IPS DF 6.9 (cell line): ENCODE measurements around the gene RBFOX2.
"Not testable (repeated sequence)": the region's sequence is repeated elsewhere in the genome, so short reads cannot be mapped to it uniquely, and the experiment has no call there.

Experiments
- DNase-seq: peaks from one replicate; pipeline ENCODE4 v3.0.0-alpha.2; 2013; ENCODE audit warnings: low read depth, low spot score
- H3K27ac ChIP-seq: one replicate; pipeline ENCODE4 v1.5.1; 2013; ENCODE audit warnings: low read length, control low read depth
- H3K27me3 ChIP-seq: 2 replicates; pipeline ENCODE4 v1.6.1; 2013; ENCODE audit warnings: mild to moderate bottlenecking, low read length; ENCODE audit not compliant: control insufficient read depth, insufficient read depth
- H3K36me3 ChIP-seq: 2 replicates; pipeline ENCODE4 v1.6.1; 2013; ENCODE audit warnings: low read length; ENCODE audit not compliant: control insufficient read depth, insufficient read depth
- H3K4me1 ChIP-seq: 2 replicates; pipeline ENCODE4 v1.6.1; 2013; ENCODE audit warnings: low read length; ENCODE audit not compliant: control insufficient read depth, insufficient read depth
- H3K4me3 ChIP-seq: 2 replicates; pipeline ENCODE4 v1.5.1; 2013; ENCODE audit warnings: mild to moderate bottlenecking, low read length
- H3K9me3 ChIP-seq: 2 replicates; pipeline ENCODE4 v1.6.1; 2013; ENCODE audit warnings: low read length, inconsistent platforms; ENCODE audit not compliant: control insufficient read depth, insufficient read depth
- WGBS: extraction: QIAGEN DNeasy Blood & Tissue Kit; methylation state at CpG from one replicate; pipeline ENCODE4 v1.1.7; 2013; ENCODE audit warnings: mixed read lengths, missing lambda C conversion rate; ENCODE audit not compliant: insufficient read length, insufficient coverage; 5-methylcytosine and 5-hydroxymethylcytosine counted together

Gene RBFOX2

DNA sequence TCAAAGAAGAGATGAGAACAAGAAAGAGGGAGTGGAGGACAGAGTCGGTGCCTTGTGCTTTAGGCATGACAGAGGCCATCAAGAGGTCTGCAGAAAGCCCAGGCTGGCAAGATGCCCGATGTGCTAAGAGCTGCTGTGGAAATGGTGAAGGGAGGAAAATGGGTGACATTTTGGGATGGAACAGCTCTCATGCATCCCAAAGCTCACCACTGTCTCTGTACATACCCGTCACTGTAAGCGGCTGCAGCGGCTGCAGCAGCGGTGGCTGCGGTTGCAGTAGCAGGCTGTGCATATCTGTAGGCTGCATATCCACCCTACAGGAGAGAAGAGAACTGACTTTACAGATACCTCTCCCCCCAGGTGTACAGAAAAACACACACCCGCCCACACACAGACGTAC lies 282.4 kb downstream of the RBFOX2 start:
- Histone ChIP-seq H3K9me3 (no peaks in the 10 kb centered on the region), H3K4me1 (no peaks in the 10 kb centered on the region; the same call in 1 of the 2 replicates), H3K36me3 (no peaks in the 10 kb centered on the region; the same call in 1 of the 2 replicates), H3K27ac (no peak overlapping the region), H3K4me3 (no peak overlapping the region), H3K27me3 (no peaks in the 10 kb centered on the region)
- no peak for DNase-seq
- no CpG with 5 or more reads among the region's 9 CpGs for WGBS

DNA sequence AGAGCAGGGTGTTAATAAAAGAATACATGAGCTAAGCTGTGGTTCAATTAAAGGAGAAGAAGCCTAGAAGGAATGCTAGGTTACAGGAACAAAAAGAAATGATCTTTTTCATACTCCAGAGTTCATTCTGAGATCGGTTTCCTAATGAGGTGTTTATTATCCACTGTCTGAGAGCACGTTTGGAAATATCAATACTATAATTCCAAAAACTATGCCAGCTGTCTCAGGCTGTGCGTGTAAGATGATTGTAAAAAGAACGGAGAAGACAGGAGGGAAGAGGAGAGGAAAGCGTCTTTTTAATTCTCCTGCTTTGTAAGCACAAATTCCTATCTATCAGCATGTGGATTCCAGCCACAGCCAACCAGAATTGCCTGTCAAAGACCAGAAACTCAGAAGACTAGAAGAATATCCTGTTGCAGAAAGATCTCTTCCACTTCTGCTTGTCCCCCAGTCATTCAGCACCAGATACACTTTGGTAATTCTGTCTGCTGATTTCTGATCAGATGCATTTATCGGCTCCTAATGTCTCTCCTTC lies 285.2 kb downstream of the RBFOX2 start:
- no peak for DNase-seq
- no peak overlapping the region for H3K4me3 ChIP-seq
- H3K27me3 ChIP-seq, result no peaks in the 10 kb centered on the region
- H3K36me3 ChIP-seq, result no peaks in the 10 kb centered on the region; the same call in 1 of the 2 replicates
- no peak overlapping the region for H3K27ac ChIP-seq
- no CpG with 5 or more reads among the region's 6 CpGs for WGBS
- H3K9me3 ChIP-seq, result no peaks in the 10 kb centered on the region
- no peaks in the 10 kb centered on the region for H3K4me1 ChIP-seq

DNA sequence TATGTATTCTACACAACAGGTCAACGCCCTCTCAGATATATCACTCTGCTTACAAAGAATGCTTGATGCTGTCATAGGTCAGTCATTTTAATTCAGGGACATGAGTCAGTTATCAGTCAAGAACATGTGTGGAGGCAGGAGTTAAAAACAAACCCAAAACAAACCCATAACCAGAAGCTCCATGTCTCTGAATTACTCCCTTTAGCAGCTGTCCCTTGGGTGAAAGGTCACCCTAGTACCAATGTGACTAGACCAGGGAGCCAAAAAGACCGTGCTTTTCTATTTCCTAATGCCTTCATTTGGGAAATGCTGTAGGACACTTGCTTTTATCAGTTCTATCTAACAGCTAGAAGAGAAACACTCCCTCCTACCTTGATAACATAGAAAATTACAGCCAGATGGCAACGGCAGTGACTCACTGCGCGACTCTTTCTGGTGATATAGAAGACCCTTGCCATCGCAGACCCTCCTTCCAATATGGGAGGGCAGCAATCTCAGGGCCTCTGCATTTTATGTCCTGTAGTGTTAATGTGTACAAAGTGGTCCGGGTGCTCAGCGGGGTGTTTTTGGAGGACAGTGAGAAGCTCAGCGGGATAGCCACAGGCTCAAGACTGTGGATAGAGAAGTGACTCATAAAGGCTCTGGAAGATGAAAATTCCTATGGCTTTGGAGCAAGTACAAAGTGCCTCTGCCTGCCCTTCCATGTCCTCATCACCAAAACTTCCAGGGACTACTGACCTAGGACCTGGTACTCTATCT lies 286.1 kb downstream of the RBFOX2 start:
- H3K9me3 ChIP-seq, result no peaks in the 10 kb centered on the region
- H3K4me1 ChIP-seq, result no peaks in the 10 kb centered on the region
- no peak for DNase-seq
- no CpG with 5 or more reads among the region's 9 CpGs for WGBS
- no peaks in the 10 kb centered on the region for H3K27me3 ChIP-seq
- H3K27ac ChIP-seq, result no peak overlapping the region
- no peaks in the 10 kb centered on the region; the same call in 1 of the 2 replicates for H3K36me3 ChIP-seq
- H3K4me3 ChIP-seq, result no peak overlapping the region

DNA sequence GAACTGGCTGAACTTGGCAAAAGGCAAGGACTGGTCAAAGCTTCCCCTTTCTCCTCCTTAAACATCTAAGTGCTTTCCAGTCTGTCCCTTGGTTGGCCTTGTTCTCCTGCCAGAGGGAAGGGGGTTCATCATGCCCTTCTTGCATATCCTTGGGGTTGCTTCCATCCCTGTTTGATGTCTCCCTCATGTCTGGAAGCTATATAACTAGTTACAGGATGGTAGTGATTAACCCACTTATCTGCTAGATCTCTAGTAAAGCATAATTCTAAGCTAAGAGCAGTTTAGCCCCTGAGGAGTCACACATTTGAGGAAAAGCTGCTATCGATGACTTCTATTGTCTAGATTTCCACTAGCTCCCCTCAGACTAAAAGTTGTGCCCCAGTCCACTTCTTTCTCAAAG lies 288.0 kb downstream of the RBFOX2 start:
- no peak for DNase-seq
- Histone ChIP-seq H3K4me3 (no peak overlapping the region), H3K27me3 (no peaks in the 10 kb centered on the region), H3K36me3 (no peaks in the 10 kb centered on the region; the same call in 1 of the 2 replicates), H3K9me3 (no peaks in the 10 kb centered on the region), H3K4me1 (no peaks in the 10 kb centered on the region), H3K27ac (no peak overlapping the region)
- no CpG with 5 or more reads among the region's 1 CpG for WGBS

DNA sequence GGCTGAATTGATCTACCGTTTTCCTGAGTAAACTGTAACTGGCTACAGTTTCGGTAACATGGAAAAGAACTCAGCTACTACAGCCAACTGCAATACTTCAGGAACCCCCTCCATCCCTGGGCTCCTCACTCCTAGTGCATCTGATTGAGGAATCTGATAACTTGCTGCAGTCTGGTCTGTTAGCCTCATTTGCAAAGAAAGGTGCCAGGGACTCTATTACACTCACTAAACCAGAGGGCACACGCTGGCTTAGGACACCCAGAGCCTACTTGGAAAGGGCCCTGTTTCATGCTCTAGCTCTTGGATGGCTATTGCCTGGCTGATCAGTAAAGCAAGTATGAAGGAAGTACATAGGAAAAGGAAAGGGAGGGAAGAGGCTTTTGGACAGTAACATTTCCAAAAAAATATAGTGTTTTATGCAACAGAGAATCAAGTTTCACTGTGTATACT lies 288.7 kb downstream of the RBFOX2 start:
- H3K27ac ChIP-seq, result no peak overlapping the region
- H3K9me3 ChIP-seq, result no peaks in the 10 kb centered on the region
- H3K4me1 ChIP-seq, result no peaks in the 10 kb centered on the region
- H3K27me3 ChIP-seq, result no peaks in the 10 kb centered on the region
- WGBS, result no CpG with 5 or more reads among the region's 3 CpGs
- no peak for DNase-seq
- H3K36me3 ChIP-seq, result no peaks in the 10 kb centered on the region
- no peak overlapping the region for H3K4me3 ChIP-seq

DNA sequence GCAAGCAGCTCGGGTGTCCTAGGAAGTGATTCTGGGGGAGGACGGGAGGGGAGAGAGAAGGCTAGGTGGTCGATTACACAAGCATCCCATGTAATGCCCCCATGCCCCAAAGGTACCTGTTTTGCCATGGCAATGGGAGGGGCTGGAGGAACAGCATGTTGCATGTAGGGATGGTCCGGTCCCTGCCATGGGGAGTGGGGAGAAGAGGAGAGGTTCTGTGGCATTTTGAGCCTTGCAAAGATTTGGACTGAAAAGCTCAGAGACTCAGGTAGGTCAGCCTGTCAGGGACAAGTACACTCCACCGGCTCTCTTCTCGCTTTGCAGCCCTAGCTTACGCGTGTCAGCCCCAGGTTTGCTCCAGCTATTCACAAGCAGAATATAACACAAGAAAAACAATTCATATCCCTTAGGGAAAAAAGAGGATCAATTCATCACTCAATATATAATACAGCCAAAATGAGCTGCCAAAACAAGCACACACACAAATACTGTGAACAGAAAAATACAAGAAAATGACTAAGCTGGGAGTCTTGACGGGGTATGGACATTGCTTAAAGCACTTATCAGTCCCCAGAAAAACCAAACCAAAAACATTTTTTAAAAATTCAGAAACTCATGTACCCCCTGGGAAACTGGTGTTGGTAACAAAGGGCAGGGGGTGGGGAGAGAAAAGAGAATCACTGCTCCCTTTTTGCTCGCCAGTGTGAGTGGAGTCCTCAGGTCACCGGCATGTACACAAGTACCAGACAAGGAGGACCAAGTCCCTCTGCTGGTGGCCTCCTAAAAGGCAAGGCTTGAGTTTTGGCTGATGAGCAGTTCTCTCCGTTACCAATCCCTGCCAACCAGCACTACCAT lies 289.3 kb downstream of the RBFOX2 start:
- Histone ChIP-seq H3K27me3 (no peaks in the 10 kb centered on the region), H3K27ac (no peak overlapping the region), H3K9me3 (no peaks in the 10 kb centered on the region), H3K4me3 (no peak overlapping the region), H3K36me3 (no peaks in the 10 kb centered on the region), H3K4me1 (no peaks in the 10 kb centered on the region)
- no peak for DNase-seq
- no CpG with 5 or more reads among the region's 12 CpGs for WGBS

DNA sequence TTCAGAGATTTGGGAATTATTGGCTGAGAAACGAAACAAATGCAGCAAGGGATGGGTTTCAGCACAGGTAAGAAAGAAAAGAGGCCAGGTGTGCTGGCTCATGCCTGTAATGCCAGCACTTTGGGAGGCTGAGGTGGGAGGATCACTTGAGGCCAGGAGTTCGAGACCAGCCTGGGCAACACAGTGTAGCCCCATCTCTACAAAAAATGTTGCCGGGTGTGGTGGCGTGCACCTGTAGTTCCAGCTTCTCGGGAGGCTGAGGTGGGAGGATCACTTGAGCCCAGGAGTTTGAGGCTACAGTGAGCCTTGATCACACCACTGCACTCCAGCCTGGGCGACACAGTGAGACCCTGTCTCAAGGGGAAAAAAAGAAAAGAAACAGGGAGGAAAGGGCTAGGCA lies 290.7 kb downstream of the RBFOX2 start:
- H3K9me3 ChIP-seq, H3K4me1 ChIP-seq, H3K27ac ChIP-seq, H3K27me3 ChIP-seq, H3K36me3 ChIP-seq, H3K4me3 ChIP-seq, DNase-seq: not testable (repeated sequence)
- 100% methylated on average over 1 of the region's 6 CpGs for WGBS

DNA sequence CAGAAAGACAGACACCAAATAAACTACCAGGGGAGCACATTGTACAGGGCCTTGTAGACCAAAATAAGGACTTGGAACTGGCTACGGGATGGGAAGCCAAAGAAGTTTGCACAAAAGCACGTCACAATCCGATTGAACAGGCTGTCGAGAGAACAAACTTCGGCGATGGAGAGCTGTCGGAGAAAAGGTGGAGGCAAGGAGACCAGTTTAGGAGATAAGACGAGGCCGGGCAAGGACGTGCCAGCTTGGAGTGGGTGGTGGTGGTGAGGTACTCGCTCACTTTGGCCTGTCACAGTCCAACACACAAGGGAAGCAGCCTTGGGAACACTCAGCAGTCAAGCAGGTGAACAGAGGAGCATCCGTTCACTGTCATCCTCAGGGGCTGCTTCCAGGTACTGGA lies 291.9 kb downstream of the RBFOX2 start:
- Histone ChIP-seq H3K27ac (no peak overlapping the region), H3K9me3 (no peaks in the 10 kb centered on the region), H3K27me3 (no peaks in the 10 kb centered on the region), H3K4me1 (no peaks in the 10 kb centered on the region), H3K4me3 (no peak overlapping the region), H3K36me3 (no peaks in the 10 kb centered on the region)
- DNase-seq, result no peak
- no CpG with 5 or more reads among the region's 12 CpGs for WGBS

DNA sequence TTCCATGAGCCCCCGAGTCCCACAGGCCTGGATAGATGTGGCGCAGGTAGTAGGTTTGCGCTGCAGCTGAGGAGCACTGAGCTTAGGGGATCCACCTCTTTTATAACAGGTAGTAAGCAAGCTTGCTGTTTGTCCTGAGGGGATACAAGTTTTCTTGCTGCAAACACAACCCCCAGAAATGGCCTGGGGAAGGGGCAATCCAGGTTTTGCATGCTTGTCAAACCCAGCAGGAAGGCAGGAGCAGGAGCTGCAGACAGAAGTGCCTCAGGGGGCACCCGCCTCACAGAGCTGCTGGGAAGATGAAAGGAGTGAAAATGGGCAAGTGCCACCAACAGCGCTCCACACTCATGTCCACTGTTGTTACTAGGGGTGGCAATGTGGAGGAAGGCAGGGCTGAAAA lies 292.5 kb downstream of the RBFOX2 start:
- H3K27me3 ChIP-seq, result no peaks in the 10 kb centered on the region
- H3K4me1 ChIP-seq, result no peaks in the 10 kb centered on the region
- WGBS, result no CpG with 5 or more reads among the region's 5 CpGs
- no peaks in the 10 kb centered on the region for H3K9me3 ChIP-seq
- H3K27ac ChIP-seq, result no peak overlapping the region
- no peak for DNase-seq
- no peaks in the 10 kb centered on the region for H3K36me3 ChIP-seq
- no peak overlapping the region for H3K4me3 ChIP-seq

DNA sequence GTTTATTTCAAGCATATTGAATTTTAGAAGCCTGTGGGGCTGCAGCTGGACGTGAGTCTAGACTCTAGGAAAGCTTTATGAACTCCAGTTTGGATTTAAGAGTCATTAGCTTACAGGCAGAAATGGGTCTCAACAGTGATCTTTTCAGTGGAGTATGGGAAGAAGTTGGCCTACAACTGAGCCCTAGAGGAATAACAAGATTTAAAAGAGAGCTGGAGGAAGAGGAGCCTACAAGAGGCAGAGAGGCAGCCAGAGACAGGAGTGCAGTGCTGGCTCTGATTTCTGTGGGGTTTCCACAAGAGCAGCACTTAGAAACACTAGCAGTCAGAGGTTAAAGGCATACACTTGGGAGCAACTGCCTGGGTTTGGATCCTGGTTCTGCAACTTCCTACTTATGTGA lies 293.1 kb downstream of the RBFOX2 start:
- no peaks in the 10 kb centered on the region for H3K9me3 ChIP-seq
- H3K27ac ChIP-seq, result no peak overlapping the region
- no peaks in the 10 kb centered on the region for H3K27me3 ChIP-seq
- no peak for DNase-seq
- H3K36me3 ChIP-seq, result no peaks in the 10 kb centered on the region
- H3K4me3 ChIP-seq, result no peak overlapping the region
- no peaks in the 10 kb centered on the region for H3K4me1 ChIP-seq
- no CpG with 5 or more reads among the region's 1 CpG for WGBS
